ENCODE results near the gene SEPTIN12.

Gene SEPTIN12

DNA sequence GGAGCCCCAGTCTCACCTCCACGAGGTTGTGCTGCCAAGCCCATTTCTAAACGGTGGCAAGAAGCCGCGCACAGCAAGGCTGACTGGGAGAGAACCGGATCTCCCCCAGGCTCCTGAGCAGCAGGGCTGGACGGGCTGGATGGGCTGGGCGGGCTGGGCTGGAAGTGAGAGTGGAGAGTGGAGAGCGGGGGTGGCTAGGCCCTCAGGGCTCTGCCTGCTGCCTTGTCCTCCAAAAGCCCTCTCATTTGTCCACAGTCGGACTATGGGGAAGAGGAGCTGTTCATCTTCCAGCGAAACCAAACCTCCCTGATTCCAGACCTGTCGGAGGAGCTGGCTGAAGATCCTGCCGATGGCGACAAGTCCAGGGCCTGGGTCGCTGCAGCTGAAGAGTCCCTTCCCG, 50.6 kb downstream of the SEPTIN12 start:
- DNase-seq (ENCODE audit: low read depth) = no peak
- TF ChIP-seq, protein P1, sequence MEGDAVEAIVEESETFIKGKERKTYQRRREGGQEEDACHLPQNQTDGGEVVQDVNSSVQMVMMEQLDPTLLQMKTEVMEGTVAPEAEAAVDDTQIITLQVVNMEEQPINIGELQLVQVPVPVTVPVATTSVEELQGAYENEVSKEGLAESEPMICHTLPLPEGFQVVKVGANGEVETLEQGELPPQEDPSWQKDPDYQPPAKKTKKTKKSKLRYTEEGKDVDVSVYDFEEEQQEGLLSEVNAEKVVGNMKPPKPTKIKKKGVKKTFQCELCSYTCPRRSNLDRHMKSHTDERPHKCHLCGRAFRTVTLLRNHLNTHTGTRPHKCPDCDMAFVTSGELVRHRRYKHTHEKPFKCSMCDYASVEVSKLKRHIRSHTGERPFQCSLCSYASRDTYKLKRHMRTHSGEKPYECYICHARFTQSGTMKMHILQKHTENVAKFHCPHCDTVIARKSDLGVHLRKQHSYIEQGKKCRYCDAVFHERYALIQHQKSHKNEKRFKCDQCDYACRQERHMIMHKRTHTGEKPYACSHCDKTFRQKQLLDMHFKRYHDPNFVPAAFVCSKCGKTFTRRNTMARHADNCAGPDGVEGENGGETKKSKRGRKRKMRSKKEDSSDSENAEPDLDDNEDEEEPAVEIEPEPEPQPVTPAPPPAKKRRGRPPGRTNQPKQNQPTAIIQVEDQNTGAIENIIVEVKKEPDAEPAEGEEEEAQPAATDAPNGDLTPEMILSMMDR (conservative IDR thresholded peaks at IDR 0.05; ENCODE audit: low read depth, low read length) = no peak
- no peak overlapping the region for H3K4me3 ChIP-seq (ENCODE audit: low read depth, low read length)

DNA sequence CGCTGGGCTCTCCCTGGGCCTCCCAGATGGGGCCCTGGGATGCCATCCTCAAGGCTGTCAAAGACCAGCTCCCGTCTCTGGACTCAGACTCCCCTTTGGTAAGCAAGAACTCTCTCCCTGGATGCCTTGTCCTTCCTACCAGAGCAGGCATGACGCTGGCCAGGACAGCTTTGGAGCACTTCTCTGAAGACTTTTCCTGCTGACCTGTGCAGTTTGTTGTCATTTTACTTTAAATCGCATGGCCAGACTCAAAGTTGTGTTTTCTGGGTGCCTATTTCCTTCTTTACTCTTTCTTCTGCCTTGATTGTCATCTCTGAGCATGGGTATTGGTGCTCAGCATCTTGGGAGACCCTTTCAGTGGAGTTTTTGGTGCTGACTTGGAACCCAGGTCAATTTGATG, 51.6 kb downstream of the SEPTIN12 start:
- DNase-seq (ENCODE audit: low read depth) = no peak
- no peak overlapping the region for H3K4me3 ChIP-seq (ENCODE audit: low read depth, low read length)
- TF ChIP-seq, protein P1 (conservative IDR thresholded peaks at IDR 0.05; ENCODE audit: low read depth, low read length) = no peak

DNA sequence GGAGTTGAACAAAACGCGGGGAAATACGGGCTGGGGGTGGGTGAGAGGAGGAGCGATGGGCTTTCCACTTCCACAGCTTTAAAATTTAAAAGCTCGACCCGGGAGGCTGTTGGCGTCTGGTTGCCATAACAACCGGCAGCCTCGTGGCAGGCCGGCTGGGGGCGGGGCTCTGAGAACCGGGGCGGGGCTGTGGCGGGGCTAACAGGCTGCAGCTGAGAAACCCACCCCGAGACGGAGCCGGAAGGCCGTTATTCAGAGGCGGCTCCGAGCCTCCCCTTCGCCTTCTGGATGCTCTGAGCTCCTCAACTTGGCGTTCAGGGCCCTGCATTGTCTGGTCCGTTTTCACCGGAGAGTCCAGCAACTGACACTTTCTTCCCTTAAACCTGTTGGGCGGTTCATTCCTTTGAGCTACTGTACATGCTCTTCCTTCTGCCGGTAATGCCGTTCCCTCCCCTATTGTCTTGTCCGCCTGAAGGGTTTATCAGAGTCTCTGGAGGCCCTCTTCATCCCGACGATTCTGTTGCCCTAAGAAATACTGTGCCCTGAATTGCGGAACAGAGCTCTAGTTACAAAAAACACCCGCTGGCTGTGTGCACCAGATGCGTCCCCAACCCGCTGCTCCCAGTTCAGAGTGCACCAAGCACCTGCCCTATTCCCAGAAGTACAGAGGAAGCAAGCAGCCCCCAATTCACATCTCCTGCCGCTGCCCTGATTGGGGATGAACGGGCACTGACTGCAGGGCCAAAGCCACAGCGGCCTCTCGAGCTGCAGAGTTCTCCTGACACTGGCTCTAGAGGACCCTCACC, 53.2 kb downstream of the SEPTIN12 start:
- TF ChIP-seq, protein P1 (conservative IDR thresholded peaks at IDR 0.05; ENCODE audit: low read depth, low read length) = no peak
- peak overlapping the region; percentile 96 for H3K4me3 ChIP-seq (ENCODE audit: low read depth, low read length)
- DNase-seq (ENCODE audit: low read depth) = peak; percentile 85

DNA sequence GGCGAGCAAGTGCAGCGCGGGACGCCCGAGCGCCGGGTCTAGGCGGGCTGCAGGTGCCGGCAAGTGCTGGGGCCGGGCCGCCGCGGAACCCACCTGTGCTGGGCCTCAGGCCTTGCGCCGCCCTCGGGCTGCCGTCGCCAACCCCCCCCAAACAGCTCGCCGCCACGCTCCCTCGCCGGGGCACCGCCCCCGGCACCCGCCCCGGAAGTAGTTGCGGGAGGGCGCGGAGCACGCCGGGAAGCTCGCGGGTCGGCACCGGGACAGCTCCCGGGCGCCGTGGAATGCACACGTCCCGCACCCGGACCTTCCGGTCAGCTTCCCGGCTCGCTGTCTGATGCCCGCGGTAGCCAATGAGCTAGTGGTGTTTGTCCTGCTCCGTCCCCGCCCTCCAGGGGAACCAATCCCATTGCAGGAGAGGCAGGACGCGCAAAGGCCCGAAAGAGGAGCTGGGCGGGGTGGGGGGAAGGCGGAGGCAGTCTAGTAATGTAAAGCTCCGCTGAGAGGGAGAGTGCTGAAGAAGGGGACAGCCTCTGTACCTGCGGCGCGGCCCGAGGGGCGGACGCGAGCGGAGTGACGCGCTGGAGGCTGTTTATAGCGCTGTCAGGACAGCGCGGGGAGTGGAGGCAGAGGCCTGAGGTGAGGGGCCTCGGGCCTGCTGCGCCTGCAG, 53.9 kb downstream of the SEPTIN12 start, which contains the start of the genes ANKS3 and DNAAF8:
Gene ANKS3 (minus strand): TSS at position 209 of the 667 bp plus-strand sequence. CDS start 4,122 bp downstream, outside the sequence.
Gene DNAAF8 (plus strand): TSS at position 475 of the 667 bp plus-strand sequence. CDS start 1,978 bp downstream, outside the sequence.
- peak within 1 kb of the TSS; percentile 96 for H3K4me3 ChIP-seq (ENCODE audit: low read depth, low read length)
- peak; percentile 99 for DNase-seq (ENCODE audit: low read depth)
- TF ChIP-seq, protein P1 (conservative IDR thresholded peaks at IDR 0.05; ENCODE audit: low read depth, low read length) = no peak

DNA sequence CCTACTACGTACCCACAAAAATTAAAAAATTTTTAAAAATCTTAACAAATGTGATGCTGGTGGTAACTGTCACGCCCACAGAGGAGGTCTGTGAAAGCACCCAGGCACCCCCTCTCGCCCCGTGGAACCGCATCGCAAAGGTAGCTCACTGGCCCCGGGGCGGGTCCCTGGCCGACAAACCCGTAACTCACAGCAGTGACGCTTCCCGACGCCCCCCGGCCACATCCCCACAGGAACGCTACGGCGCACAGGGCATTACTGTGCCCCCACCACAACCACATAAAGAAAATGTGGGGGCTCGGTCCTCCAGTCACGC, 54.4 kb downstream of the SEPTIN12 start:
- DNase-seq (ENCODE audit: low read depth) = no peak
- TF ChIP-seq, protein P1 (conservative IDR thresholded peaks at IDR 0.05; ENCODE audit: low read depth, low read length) = no peak
- peak overlapping the region; percentile 96 for H3K4me3 ChIP-seq (ENCODE audit: low read depth, low read length)

DNA sequence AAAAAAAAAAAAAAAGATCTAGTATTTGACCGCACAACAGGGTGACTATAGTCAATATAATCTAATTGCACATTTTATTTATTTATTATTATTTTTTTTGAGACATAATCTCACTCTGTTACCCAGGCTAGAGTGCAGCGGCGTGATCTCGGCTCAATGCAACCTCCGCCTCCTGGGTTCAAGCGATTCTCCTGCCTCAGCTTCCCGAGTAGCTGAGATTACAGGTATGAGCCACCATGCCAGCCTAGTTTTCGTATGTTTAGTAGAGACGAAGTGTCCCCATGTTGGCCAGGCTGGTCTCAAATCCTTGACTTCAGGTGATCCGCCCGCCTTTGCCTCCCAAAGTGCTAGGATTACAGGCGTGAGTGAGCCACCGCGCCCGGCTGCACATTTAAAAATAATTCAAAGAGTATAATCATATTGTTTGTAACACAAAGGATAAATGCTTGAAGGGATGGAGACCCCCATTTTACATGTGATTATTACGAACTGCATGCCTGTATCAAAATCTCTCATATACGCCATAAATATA, 54.9 kb downstream of the SEPTIN12 start:
- no peak for DNase-seq (ENCODE audit: low read depth)
- TF ChIP-seq, protein P1 (conservative IDR thresholded peaks at IDR 0.05; ENCODE audit: low read depth, low read length) = no peak
- peak overlapping the region; percentile 96 for H3K4me3 ChIP-seq (ENCODE audit: low read depth, low read length)

Data from choroid plexus epithelial cell (primary cell).